Eye (tissue), 1 donor: ENCODE data around the gene PROM2.
"Not testable (repeated sequence)": the region's sequence is repeated elsewhere in the genome, so short reads cannot be mapped to it uniquely, and the experiment has no call there.

Source experiments
- DNase-seq: peaks from one replicate; pipeline ENCODE4 v3.0.0-alpha.2; 2015

Gene PROM2

DNA sequence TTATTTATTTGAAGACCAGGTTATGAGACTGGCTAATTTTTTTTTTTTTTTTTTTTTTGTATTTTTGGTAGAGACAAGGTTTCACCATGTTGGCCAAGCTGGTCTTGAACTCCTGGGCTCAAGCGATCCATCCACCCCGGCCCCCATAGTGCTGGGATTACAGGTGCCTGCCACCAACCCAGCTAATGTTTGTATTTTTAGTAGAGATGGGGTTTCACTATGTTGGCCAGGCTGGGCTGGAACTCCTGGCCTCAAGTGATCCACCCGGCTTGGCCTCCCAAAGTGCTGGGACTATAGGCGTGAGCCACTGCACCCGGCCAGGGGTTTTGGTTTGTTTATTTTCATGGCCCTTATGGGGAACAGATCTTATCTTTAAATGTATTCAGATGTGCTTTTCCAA is 4.5 kb upstream of the PROM2 start:
- not testable (repeated sequence) for DNase-seq

DNA sequence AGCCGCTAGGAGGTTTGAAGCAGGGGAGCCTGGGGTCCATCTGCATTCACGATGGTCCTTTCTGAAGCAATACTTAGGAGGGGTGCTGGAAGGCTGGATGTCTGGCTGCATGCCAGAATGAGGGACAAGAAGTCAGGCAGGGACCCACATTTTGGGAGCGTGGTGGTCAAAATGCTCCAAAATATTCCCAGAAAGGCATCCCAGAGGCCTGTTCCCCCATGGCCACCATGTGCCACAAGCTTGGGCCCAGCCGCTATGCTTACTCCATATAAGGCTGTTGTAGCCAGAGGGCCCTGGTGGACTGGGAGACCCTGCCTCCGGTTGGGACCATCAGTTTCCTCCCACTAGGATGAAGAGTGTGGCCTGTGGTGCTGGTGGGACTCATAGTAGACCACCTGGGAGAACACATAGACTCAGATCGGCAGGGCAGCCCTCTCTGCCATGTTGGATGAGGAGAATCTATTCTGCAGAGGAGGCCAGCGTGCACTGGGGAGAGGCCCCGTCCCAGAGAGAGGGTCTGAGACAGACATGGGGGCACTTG is 3.6 kb upstream of the PROM2 start:
- DNase-seq = no peak

DNA sequence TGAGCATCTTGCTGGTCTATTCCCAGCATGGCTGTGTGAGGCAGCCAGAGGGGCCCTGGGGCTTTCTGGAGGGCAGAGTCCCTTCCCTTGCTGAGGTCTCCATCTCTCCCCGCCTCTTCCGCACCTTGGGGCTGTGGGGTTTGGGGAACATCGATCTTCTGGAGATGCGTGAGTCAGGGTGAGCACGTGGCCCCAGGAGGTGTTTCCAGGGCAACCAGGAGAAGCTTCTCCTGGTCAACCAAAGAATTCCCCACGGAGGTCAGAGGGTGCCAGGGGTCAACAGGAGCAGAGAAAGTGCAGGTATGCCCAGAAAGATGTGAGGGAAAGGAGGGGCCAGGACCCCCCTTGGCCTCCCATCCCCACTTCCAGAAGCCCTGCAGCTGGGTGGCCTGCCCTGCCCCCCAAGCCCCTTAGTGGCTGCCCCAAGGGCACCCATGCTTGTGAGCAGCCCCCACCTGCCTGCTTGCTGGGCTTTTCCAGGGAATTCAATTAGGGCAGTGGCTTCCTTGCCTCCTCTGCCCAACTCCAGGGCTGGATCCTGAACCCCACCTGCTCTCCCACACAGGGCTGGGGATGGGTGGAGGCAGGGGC is 2.8 kb upstream of the PROM2 start:
- DNase-seq = no peak

DNA sequence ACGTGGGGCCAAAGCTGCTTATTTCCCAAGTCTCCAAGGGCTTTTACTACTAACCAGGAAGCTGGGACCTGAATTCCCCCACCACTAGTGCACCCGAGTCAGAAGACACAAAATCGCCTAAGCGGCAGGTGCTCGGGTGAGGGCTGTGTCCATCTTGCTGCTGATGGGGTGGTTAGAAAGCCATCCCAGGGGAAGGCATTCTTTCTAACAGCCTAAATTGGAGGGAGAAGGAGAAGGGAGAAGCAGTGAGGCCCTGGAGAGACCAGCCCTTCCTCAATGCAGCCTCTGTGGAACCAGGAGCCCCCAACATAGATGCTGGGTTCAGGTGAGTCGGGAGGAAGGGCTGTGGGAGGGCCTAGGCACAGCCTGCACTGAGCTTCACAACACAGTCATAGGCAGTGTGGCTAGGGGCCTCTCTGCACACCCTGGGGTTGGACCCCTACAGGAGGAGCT is 1.9 kb upstream of the PROM2 start:
- DNase-seq = no peak

DNA sequence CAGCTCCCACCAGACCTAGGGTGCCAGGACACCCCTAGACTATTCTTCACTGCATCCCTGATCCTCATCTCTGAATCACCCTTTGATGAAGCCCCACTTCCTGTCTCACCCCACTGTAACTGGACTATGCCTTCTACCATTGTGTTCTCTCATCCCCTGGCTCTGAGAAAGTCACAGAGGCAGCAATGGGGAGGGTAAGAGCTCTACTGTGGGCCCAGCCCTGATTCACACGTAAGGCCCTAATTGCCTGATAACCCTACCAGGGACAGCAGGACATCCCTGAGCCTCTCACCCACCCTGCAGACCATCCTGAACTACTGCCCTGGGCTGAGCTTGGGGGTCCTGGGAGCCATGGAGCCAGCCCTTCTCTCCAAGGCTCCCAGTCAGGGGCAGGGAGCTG is 1.5 kb upstream of the PROM2 start:
- no peak for DNase-seq

DNA sequence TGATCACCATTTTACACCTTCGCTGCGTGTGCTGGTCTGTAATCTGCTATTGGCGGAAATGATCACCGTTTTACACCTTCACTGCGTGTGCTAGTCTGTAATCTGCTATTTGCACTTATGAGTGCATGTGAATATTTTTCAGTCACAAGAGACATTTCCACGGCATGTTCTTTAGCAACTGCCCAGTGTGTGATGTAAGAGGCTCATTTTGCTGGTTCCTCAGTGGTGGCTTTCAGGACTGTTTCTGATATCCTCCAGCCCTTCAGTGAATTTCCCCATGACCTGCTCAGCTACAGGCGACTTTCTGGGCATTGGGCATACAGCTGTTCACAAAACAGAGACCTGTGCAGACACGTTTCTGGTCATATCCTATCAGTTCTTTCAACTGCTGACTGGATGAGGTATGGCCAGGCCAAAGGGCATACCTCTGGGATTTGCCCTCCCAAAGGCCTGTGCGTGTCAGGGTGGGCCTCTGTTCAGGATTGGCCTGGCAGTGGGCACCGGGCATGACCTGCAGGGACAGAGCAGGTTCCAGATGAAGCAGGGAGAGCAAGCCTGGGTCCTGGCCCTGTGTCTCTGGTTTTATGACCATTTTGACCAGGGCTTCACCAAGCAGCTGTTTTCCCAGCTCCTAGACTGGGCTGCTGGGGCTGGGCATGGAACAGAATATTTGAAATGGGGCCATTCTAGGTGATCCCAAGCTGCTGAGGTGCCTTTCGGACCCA is 521 bp upstream of the PROM2 start:
- no peak for DNase-seq

DNA sequence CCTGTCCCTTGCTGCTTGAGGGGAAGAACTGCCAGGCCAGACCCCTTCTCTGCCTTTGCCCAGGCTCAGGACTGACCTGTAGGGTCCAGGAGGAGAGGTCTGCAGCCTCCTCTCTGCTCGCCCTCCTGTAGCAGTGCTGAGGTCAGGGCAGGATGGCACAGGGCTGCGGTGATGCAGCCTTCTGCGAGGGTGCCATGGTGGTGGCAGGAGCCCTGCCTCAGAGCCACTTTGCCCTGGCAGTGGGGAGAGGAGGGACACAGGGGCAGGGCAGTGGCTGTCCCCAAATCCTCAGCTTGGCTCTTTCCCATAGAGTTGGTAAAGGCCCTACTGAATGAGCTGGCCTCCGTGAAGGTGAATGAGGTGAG is 884 bp downstream of the PROM2 start:
- DNase-seq = no peak

DNA sequence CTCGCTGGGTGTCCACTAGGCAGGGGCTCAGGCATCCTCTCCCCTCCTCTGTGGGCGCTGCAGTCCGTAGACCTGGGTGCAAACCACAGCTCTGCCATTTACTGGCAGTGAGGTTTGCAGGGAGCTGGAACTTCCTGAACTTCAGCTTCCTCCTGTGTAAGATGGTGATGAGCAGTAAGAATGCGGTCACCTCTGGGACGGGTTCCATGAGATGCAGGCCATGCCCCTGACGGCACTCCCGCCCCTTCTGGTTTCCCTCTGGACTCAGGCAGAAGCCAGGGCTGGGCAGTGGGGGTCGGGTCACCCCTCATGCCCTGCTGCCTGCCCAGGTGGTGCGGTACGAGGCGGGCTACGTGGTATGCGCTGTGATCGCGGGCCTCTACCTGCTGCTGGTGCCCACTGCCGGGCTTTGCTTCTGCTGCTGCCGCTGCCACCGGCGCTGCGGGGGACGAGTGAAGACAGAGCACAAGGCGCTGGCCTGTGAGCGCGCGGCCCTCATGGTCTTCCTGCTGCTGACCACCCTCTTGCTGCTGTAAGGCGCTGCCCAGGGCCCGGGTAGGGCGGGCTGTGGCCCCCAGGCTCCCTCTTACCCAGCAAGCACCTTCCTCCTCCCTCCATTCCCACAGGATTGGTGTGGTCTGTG is 1.5 kb downstream of the PROM2 start:
- DNase-seq = no peak

DNA sequence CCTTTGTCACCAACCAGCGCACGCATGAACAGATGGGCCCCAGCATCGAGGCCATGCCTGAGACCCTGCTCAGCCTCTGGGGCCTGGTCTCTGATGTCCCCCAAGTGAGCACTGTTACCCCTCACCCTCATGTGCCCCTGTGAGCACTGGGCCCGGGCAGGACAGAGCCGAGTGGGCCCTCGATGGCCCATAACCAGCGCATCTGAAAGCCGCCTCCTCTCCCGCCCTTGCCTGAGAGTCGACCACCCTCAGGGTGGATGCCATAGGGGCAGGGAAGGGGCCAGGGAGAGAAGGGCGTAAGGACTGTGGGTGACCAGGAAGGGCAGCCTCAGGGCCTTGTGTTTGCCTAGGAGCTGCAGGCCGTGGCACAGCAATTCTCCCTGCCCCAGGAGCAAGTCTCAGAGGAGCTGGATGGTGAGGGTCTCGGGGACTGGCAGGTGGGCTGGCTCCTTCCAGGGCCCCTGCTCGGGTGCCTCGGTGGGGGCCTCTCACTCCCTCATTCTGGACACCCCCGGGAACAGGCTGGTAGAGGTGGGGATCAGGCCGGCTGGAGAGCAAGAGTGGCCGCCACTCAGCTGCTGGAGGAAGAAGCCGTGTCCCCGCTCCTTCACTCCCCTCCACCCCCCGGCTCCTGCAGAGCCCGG is 2.1 kb downstream of the PROM2 start:
- no peak for DNase-seq

DNA sequence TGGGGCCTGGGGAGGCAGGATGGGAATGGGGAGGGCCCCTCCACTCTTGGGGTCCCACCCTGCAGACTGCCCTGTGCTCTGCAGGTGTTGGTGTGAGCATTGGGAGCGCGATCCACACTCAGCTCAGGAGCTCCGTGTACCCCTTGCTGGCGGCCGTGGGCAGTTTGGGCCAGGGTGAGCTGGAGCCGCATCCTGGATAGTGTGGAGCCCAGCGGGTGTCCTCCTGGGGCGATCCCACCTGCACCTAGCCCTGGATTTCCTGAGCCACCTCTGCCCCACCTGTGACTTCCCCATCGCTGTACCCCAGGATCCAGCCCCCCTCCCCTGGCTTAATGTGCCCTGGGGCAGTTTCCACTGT is 2.6 kb downstream of the PROM2 start:
- no peak for DNase-seq

DNA sequence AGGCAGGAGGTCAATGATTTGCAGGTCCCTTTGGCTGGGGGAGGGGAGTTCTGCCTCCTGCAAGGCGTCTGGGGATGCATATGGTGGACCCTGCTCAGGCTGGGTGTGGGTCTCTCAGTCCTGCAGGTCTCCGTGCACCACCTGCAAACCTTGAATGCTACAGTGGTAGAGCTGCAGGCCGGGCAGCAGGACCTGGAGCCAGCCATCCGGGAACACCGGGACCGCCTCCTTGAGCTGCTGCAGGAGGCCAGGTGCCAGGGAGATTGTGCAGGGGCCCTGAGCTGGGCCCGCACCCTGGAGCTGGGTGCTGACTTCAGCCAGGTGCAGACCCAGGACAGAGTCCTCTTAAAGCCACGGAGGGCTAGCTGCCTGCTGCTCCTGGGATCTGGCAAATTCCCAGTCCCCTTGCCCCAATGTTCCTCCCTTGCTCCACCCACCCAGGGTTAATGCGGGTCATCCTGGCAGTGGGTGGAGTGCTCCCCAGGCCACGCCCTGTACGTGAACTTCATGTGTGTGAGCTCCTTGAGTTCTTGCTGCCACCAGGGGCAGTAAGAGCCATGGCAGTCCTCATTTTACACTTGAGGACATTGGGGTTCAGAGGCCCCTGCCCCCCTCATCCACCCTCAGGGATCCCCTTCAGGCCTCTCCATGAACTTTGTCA is 3.1 kb downstream of the PROM2 start:
- no peak for DNase-seq

DNA sequence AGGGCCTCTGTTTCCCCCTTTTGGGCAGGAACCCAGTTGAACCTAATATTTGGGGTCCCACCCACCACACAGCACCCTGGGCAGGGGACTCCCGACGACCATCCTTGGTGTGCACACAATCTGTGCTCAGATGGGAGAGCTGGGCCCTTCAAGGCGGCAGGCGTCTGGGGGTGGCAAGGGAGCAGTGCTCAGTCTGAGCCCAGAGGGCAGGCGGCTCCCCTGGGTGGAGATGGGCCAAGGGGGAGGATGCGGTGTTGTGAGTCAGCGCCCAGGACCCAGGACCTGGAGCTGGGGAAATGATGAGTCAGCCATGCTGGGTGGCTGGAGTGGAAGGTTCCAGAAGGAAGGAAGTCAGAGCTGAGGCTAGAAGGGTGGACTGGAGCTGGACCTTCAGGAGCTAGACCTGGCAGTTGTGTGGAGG is 3.8 kb downstream of the PROM2 start:
- DNase-seq = no peak

DNA sequence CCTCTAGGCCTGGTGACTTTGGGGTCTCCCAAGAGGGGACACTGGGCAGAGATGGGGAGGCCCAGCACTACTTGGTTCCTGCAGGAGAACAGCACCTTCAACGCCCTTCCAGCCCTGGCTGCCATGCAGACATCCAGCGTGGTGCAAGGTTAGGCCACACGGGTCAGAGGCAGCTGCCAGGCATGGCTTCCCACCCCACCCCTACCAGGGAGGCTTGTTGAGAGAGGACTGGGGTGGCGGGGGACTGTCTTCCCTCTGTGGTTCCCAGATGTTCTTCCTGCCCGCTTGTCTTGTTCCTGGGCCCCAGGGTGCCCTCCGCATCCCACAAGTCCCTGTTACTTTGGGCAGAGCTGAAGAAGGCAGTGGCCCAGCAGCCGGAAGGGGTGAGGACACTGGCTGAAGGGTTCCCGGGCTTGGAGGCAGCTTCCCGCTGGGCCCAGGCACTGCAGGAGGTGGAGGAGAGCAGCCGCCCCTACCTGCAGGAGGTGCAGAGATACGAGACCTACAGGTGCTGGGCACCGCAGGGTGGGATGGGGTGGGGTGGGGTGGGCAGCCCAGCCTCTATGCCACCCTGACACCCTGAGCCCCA is 4.5 kb downstream of the PROM2 start:
- DNase-seq = no peak

DNA sequence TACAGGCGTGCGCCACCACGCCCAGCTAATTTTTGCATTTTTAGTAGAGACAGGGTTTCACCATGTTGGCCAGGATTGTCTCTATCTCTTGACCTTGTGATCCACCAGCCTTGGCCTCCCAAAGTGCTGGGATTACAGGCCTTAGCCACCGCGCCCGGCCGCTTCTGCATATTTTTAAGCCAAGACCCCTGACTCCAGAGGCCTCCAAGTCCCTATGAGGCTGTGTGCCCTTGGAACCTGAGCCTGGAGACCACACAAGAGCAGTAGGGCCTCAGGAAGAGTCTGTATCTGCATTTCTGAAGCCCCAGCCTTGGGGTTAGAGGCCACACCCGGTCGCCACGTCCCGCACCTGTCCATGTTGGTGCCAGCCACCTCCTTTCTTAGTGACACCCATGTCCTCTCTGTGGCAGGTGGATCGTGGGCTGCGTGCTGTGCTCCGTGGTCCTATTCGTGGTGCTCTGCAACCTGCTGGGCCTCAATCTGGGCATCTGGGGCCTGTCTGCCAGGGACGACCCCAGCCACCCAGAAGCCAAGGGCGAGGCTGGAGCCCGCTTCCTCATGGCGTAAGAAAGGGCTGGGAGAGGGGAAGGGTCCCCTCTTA is 5.3 kb downstream of the PROM2 start:
- no peak for DNase-seq

DNA sequence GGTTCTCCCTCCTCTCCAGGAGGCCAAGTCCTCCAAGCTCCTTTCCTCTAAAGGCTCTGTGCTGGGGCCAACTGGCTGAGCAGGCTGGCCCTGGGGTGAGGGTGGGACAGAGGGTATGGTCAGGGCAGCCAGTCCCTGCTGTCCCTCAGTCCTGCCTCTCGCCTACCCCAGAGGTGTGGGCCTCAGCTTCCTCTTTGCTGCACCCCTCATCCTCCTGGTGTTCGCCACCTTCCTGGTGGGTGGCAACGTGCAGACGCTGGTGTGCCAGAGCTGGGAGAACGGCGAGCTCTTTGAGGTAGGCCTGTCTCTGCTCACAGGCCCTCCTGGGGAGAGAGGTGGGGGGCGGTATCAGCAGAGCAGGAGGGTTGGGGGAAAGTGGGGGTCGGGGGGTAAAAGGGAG is 6.8 kb downstream of the PROM2 start:
- no peak for DNase-seq

DNA sequence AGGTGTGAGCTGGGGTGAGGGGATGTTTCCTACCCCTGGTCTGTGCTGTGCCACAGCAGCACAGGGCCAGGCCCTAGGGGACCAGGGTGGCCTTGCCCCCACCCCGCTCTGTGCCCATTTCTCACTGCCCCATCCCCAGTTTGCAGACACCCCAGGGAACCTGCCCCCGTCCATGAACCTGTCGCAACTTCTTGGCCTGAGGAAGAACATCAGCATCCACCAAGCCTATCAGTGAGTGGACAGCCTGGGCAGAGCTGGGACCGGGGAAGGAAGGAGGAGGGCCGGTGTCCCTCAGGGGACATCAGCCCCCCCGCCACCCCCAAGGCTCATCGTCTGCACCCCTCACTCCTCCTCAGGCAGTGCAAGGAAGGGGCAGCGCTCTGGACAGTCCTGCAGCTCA is 7.5 kb downstream of the PROM2 start:
- DNase-seq = no peak

DNA sequence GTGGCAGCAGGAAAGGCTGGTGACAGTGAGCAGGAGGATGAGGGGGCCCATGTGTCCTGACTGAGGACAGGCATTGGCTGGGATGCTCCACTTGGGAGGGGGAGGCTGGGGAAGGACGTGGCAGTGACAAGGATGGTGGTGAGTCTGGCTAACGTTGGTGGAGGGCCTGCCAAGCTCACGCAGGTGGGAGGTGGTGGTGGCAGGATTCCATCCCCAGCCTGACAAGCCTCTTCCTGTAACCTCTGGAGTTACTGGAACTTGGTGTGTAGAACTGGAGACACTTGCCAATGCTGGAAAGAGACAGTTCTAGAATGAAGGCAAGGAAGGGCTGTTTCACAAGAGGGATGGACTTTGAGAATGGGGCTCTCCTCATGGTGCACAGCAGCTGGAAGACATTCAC is 8.2 kb downstream of the PROM2 start:
- no peak for DNase-seq

DNA sequence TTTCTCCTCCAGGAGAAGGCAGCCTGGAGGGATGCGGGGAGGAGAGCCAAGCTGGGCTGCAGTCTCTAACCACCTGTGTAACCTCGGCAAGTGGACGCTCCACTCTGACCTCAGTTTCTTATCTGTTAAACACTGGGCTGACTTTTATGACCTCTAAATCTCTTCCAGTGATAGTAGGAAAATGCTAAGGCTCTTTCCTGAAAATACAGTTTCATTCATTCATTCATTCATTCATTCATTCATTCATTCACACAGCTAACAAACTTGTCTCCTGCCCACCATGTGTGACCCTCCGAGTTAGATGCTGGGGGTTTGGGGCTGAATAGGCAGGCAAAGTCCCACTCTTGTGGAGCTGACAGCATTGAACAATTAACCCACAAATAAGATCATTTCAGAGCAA is 9.3 kb downstream of the PROM2 start:
- DNase-seq = no peak

DNA sequence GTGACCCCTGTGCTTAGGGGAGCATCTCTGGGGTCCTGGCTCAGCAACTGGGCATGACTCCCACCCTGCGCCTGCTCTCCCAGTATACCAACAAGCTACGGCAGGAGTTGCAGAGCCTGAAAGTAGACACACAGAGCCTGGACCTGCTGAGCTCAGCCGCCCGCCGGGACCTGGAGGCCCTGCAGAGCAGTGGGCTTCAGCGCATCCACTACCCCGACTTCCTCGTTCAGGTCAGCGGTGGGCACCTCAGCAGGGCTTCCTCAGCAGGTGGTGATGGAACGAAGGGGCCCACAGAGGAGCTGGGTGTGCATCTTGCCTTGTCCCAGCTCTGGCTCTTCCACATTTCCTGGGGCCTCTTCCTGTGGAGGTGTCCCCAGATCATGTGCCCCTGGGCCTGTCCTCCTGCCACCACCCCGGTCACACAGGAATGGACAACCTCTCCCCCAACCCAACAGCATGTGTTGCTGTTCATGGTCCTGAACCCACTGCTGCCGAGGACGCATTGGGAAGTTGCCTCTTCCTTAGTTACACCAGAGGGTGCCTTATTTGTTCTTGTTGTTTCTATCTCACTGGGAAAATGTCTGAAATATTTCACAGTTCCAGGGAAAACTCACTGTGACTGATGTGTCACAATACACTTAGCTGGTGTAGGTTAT is 10.8 kb downstream of the PROM2 start:
- no peak for DNase-seq

DNA sequence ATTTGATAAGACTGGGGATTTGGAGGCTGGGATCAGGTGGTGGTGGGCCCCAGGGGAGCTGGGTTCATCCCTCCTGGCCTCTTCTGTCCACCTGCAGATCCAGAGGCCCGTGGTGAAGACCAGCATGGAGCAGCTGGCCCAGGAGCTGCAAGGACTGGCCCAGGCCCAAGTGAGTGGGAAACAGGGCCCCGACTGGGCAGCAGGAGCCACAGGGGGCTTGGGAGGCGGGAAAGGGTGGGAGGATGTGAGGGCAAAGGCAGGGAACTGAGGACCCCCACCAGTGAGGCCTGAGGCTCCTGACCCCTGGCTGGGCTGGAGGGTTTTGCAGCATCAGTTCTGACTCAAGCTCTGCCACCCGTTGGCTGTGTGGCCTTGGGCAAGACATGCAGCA is 11.3 kb downstream of the PROM2 start:
- DNase-seq = no peak

DNA sequence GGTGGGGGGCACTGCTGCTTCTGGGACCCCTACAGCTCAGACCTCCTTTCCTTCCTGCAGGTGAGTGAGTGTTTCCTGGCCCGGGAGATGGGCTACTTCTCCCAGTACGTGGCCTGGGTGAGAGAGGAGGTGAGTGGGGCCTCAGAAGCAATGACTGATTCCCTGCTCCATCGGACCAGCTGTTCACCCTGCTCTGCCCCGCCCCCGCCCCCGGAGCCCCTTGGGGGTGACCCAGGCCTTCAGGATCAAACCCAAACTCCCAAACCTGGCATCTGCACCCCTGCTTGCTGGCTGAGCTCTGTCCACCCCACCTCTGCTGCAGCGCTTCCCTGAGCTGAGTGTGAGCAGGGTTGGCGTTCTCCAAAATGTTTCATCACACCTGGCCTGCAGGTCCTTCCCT is 13.1 kb downstream of the PROM2 start:
- no peak for DNase-seq

DNA sequence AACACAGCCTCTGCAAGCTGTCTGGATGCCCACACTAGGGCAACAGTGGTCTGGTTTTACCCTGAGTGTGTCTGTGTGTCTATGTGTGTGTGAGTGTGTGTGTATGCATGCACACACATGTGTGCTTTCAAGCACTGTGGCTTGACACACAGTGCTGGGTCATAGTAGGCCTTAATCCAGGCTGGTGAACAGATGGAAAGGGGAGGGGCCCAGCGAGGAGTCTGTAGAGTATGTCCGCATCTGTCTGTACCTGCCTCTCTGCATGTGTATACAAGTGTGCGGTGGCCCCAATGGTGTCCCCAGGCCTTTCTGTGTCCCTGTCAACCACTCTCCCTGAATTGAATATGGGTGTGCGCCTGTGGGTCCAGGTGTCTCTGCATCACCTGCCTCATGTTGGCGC is 13.6 kb downstream of the PROM2 start:
- no peak for DNase-seq
